Gastrocnemius medialis (tissue), 4 donors: ENCODE data around the gene IFITM10.

Experiments
- CTCF ChIP-seq, 5 experiments: fragments of 450-650 bp in 3 of 5; fragments of 200-600 bp in 2 of 5; sonication (generic) in 2 of 5; IDR thresholded peaks in 4 of 5; conservative IDR thresholded peaks in 1 of 5; 1 replicate in 4 of 5; 2 replicates in 1 of 5; pipeline ENCODE4 v1.5.1; 2016 to 2019; ENCODE audit warnings: antibody characterized with exemption in 5 of 5, mild to moderate bottlenecking in 3 of 5, moderate library complexity in 3 of 5
- POLR2A ChIP-seq, 2 donors: fragments of 450-650 bp; IDR thresholded peaks; one replicate each; pipeline ENCODE4 v1.6.1; 2017; ENCODE audit warnings: antibody characterized with exemption in 2 of 2, mild to moderate bottlenecking in 2 of 2, moderate library complexity in 2 of 2

- TF ChIP-seq POLR2A (IDR thresholded peaks at IDR 0.05), result no peak
- TF ChIP-seq CTCF (IDR thresholded peaks at IDR 0.05 in 4 of 5, conservative IDR thresholded peaks at IDR 0.05 in 1 of 5), result no peak
These were observed 5.5 kb upstream of the IFITM10 start for GRCh38 chr11:1755692-1756561.
